ENCODE results near the gene IL19. TPM values are rescaled to one million over a fixed set of nuclear protein-coding genes. Genes with fewer than 3 reads are reported as not detected.

The IL19 gene
- total and polyA plus RNA-seq, 9 of the 15 experiments (the other 6 are each of a cell fraction or from before 2014, with no cell fraction given), result not detected

GRCh38 chr1:206783506-206783905, 12.9 kb downstream of the IL19 start:
- Histone ChIP-seq H3K36me3 (ENCODE audit: control insufficient read depth, insufficient read depth, low read length) (no peaks in the 10 kb centered on the region), H3K4me1 (replicated peaks in 1 of 2; ENCODE audit: control insufficient read depth in 2 of 2, insufficient read depth in 2 of 2, low read length in 2 of 2) (no peaks in the 10 kb centered on the region), H3K27ac (ENCODE audit: extremely low read depth, low read depth, low read length) (no peak overlapping the region), H3K4me3 (no peak overlapping the region), H3K9me3 (replicated peaks; ENCODE audit: control insufficient read depth, insufficient read depth, low read depth, low read length) (no peaks in the 10 kb centered on the region), H3K9ac (ENCODE audit: insufficient read depth in 1 of 2, low read depth in 2 of 2, low read length in 2 of 2) (no peak overlapping the region), H4K20me1 (replicated peaks; ENCODE audit: control insufficient read depth, insufficient read depth, low read length) (no peaks in the 10 kb centered on the region), H2AFZ (ENCODE audit: low read depth, low read length) (no peak overlapping the region), H3K4me2 (ENCODE audit: insufficient read depth, low read length) (no peak overlapping the region), H3K79me2 (ENCODE audit: control insufficient read depth, insufficient read depth, low read length) (no peaks in the 10 kb centered on the region), H3K9me1 (ENCODE audit: control insufficient read depth, insufficient read depth, low read length) (no peaks in the 10 kb centered on the region), H3K27me3 (ENCODE audit: control insufficient read depth in 2 of 2, insufficient read depth in 2 of 2, low read length in 2 of 2) (peaks cover 41 to 44% of the 10 kb centered on the region in 2 experiments)
- ATAC-seq (no peak), FAIRE-seq (no peak), DNase-seq (ENCODE audit: extremely low read depth in 1 of 4, low spot score in 3 of 4) (no peak)
- intact Hi-C loops (cut with micrococcal nuclease) (no loop called here), in situ Hi-C loops (cut with MboI) (no loop called here)
- no TSS peak for BruUV-seq (replicated peaks)
- ChIA-PET POLR2A (interaction anchor here (1.0 kb wide), 1 partner anchor 9 kb away, joined by 3 read pairs; no protein-coding TSS in a partner anchor), CTCF (ENCODE audit: low intra/inter-chr PET ratio) (no interaction called here)
- TF ChIP-seq ZFX (CRISPR knock-in tag; IDR thresholded peaks at IDR 0.05) (no peak), SUPT5H (IDR thresholded peaks at IDR 0.05) (no peak), CHD4 (IDR thresholded peaks at IDR 0.05; ENCODE audit: insufficient read depth, insufficient replicate concordance, low read depth, low read length, poor library complexity, severe bottlenecking) (no peak), DPF2 (IDR thresholded peaks at IDR 0.05) (no peak), TGIF2 (CRISPR knock-in tag; IDR thresholded peaks at IDR 0.05) (no peak), ZZZ3 (IDR thresholded peaks at IDR 0.05) (no peak), ZNF436 (CRISPR knock-in tag; IDR thresholded peaks at IDR 0.05) (no peak), NCOA4 (IDR thresholded peaks at IDR 0.05; ENCODE audit: partially characterized antibody) (no peak), PHF20 (IDR thresholded peaks at IDR 0.05; ENCODE audit: partially characterized antibody) (no peak)
- TF ChIP-seq, protein P1, sequence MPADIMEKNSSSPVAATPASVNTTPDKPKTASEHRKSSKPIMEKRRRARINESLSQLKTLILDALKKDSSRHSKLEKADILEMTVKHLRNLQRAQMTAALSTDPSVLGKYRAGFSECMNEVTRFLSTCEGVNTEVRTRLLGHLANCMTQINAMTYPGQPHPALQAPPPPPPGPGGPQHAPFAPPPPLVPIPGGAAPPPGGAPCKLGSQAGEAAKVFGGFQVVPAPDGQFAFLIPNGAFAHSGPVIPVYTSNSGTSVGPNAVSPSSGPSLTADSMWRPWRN (IDR thresholded peaks at IDR 0.05; ENCODE audit: low read depth), result no peak
- 12% methylated on average over 7 of the region's 7 CpGs for WGBS (ENCODE audit: insufficient coverage, low coverage, missing lambda C conversion rate)

Measured in K562 (cell line).